ENCODE results near the gene SNN.

SNN gene

DNA sequence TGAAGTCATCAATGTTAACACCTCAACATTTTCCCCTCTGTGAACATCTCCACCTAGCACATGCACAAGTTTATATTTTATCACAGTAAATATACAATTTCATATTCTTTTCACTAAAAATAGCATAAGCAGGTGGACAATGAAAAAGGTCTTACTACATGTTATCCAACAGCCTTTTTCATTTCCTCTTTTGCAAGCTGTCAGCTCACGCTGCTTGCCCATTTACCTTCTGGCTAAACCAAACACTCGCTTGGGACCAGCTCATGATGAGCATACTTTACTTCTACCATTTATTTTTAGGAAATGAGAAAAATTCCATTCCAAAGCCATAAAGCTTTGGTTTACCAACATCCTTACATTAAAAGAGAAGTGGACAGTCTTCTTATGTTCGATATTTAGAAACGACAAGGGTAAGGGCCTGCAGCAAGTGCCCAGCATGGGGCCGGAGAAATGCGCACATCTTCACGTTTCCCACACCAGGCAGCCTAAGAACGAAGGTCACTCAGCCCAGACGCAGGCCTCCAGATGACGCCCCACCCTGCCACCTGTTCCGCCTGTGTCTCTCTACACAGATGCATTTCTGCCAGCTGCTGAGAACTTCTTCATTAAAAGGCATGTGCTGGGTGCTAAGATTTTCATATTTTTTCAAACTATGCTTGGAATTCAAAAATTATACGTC, 13.9 kb downstream of the SNN start:
- DNase-seq, result no peak

- DNase-seq, result no peak
Measured at GRCh38 chr16:11682655-11683096, 14.4 kb downstream of the SNN start.

DNA sequence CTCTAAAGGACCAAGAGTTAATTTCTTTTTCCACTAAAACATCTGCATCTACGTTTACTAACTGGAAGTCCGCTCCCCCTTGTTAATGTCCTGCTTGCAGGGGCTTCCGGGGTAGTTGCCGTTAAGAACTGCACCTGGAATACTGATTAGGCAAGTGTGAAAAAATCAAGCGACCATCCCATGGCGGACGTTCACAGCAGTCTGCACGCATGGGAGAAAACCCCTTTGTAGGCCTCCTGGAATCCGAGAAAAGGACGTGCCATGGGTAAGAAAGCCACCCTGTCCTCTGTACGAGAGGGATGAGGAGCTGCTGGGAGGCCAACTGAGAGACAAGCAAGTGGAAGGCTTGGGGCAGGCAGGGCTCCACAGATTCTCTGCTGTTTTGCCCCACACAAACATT, 14.9 kb downstream of the SNN start:
- no peak for DNase-seq

- no peak for DNase-seq
Measured at GRCh38 chr16:11684231-11685025, 16.2 kb downstream of the SNN start.

DNA sequence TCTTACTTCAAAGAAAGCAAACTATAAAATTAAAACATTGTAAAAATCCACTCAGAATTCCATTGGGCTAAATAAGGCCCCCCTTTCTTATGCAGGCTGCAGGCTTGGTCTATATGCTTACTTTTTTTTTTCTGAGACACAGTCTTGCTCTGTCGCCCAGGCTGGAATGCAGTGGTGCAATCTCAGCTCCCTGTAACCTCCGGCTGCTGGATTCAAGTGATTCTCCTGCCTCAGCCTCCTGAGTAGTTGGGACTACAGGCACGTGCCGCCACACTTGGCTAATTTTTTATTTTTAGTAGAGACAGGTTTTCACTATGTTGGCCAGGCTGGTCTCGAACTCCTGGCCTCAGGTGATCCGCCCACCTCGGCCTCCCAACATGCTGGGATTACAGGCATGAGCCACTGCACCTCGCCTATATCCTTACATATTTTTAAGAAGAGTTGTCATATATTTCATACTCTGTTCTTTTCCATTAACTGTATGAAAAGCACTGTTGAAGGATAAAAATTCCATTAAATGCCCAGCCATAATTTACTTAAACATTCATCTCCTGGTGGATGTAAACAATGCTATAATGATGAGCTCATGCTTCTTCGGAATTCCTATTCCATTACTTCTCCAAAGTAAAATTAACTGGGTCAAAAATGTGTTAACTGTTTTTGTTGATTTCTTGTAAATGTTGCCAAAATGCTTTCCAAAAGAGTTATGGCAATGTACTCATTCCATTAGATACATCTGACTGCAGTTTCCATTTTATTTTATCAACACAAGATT, 17.8 kb downstream of the SNN start:
- no peak for DNase-seq

DNA sequence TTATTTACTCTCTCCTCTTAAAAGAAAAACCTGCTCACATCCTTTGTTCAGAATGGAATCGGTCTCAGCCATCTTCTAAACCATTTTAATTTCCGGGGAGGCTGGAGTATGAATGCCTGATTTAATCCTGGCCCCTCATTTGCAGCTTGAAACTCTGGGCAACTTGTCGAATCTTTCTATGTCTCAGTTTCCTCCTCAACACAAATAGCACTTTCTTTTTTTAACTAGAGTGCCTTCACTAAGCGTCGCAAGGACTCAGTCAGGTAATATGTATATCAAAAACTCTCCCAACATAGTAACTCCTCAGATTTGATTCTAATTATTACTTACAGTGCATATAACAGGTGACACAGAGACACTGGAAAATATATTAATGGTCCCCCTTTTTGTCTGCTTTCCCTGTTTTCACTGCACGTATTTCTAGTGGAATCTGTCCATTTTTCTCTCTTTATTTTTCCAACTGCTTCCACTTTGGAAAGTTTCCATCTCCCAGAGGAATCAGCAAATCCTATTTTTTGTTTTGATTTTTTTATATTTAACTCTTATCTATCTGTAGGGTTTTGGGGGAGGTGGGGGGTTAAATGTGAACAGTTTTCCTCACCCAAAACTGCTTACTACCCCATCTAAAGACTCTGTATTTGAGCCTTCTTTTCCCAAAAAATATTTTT, 18.6 kb downstream of the SNN start:
- no peak for DNase-seq

DNA sequence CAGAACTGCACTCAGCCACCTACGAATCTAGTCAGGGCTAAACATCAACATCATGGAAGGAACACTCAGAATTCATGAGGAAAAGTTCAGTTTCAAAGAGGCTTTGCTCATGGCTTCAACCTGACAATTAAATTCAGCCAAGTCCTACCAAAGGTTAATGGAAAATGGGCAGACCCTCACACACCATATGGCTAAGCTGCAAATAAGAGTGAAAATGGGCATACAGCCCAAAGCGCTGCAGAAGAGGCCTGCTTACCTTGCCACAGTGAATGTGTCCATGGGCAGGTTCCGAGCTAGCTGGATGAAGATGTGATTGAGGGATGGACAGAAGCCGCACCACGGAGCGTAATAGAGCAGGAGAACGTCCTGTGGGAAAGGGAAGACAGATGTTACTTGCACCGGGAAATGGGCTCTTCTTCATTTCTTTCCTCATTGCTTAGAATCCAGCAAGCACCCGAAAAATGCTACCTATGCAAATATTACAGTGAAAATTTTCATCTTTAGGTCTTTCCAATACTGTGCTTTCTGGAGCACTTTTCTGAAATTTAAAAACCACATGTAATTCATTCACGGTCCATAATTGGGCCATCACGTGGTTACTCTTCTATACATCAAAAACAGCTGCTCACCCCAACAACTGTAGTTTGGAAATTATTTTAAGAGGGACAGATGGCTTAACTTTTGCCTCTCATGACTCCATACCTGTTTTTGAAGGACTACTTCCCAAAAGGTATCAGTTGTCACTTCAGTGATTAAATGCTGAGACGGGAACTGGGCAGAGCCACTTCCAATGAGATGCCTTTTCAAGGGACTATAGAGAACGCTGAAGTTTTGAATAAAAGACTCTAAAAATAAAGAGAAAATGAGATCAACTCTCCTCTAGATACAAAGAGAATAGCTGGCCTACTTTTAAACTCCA, 19.6 kb downstream of the SNN start:
- DNase-seq, result no peak

DNA sequence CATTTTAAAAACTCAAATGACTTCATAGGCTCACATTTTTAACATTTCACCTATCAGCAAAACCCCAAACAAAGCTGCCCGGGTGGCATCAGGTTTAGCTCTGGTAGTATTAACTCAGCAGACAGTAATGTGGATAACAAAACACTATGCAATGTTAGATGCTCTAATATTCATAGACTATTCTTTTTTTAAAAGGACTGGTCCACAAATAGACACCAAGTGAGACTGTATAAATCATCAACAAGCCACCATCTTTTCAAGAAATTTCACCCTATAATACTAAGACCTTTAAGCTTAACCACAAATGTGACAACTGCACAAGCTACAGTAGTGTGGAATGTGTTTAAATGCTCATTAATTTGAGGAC, 20.2 kb downstream of the SNN start:
- DNase-seq, result no peak

DNA sequence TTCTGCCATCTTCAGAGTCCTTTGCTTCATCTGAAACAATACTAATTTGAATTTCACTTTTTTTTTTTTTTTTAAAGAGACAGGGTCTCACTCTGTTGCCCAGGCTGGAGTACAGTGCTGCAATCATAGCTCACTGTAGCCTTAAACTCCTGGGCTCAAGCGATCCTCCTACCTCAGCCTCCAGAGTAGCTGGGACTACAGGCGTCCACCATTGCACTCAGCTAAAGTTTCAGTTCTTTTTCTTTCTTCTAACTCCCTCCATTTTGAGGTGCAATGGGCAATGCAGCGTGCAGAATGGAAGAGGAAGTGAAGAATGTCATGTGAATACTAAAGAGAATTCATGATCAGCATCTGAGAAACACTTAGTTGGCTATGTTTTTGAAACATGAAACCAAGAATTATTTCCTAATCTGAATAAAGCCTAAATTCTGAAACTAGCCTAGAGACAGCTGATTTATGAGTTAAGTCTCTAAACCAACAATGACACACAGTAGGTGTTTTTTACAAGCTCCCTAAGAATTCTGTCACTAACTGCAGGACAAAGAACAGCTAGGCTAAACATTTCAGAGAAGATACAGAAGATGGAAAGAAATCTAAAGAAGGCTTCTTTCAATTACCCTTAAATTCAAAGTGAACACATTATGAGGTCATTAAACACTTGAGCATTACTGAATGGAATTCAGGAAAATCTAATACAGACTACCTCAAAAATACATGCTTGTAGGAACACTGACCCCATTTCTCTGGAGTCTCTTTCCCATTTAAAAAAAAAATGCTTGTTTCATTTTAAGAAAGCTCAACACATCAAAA, 21.0 kb downstream of the SNN start:
- no peak for DNase-seq

DNA sequence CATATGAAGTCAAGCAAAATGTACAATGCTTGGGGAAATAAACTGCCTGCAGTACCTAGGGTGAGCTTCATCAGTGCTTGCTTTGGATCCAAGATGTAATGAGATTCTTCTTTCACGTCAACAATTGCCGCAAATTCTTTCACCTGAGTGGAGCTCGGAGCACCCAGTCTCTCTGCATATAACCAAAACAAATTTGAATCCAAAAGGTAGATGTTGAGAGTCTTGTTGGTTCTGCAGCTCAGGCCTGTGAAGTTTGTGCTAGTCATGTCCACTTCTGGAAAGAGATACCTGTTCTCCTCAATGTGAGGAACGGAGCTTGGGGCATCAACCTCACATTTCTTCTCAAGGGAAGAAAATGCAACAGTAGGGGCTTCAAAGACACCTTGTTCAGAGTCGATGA, 23.0 kb downstream of the SNN start:
- DNase-seq, result no peak

DNA sequence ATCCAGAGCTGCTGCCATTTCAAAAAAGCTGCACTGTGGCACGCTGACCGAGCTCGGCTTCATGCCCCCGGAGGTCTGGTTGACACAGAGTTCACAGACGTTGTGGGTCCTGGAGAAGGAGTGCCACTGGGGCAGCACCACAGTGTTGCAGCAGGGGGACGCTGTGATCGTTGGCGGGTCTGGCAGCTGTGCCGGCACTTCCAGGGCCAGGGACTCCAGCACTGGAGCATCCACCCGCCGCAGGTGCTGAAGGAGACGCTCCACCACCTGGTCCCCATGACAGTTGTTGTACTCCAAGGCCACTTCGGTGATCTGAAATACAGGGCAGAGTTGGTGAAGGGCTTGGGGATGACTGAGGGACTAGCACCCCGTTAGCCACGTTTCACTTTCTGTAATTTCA, 23.5 kb downstream of the SNN start:
- DNase-seq, result no peak

DNA sequence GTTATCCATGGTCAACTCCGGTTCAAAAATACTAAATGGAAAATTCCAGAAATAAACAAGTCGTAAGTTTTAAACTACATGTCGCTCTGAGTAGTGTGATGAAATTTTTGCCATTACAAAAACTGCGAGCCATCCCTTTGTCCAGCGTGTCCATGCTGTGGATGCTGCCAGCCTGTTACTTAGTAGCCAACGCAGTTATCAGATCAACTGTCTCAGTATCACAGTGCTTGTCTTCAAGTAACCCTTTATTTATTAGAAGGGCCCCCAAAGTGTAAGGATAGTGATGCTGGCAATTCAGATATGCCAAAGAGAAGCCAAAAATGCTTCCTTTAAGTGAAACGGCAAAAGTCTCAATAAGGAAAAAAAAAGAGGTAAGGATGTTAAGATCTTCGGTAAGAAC, 23.9 kb downstream of the SNN start:
- DNase-seq, result no peak

GRCh38 chr16:11692651-11693050, 24.4 kb downstream of the SNN start:
- DNase-seq, result no peak

DNA sequence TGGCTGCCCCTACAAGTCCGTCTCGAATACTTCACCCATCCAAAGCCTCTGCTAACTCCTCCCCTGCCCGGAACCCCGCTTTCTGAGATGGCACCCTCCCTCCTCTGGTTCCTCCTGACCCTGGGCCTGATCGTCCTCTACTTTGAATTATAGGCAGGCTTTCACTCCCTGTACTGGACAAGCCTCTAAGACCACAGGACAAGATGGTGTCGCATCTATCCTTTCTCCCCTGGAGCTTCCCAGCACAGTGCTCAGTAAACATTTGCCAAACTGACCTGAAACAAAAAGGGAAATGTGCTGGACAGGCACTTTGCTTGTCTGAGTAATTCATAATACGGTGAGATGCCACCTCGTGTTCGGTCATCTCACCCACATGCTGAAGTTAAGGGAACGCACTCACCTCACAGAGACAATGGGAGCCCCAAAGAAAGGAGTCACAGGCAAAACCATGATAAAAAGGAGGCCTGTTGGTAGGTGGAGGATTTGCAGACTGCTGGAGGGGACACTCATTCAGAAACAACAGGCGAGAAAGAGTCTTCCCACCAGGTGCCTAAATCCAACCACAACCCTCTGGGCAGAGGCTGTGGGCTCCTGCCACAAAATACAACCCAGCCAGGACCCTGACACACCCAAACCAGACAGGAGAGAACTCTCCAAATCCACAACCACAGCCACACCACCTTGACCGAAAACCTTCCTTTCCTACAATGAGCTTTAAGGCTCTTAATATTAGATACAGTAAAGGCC, 28.2 kb downstream of the SNN start:
- DNase-seq, result no peak

- no peak for DNase-seq
Measured at GRCh38 chr16:11697319-11697718, 29.1 kb downstream of the SNN start.

GRCh38 chr16:11698271-11698689, 30.0 kb downstream of the SNN start:
- peak; percentile 24 for DNase-seq

- no peak for DNase-seq
Measured at GRCh38 chr16:11699234-11699894, 31.1 kb downstream of the SNN start.

GRCh38 chr16:11700264-11701029, 32.2 kb downstream of the SNN start:
- no peak for DNase-seq

Measured in CD4-positive, alpha-beta T cell treated with Interleukin-21 for 1 hour (primary cell).